Measurements from ENCODE around the gene NHLH1. TPM values are rescaled to one million over a fixed set of nuclear protein-coding genes. Genes with fewer than 3 reads are reported as not detected.

NHLH1 gene
- total and polyA plus RNA-seq, 10 of the 15 experiments (the other 5 are each of a cell fraction or from before 2014, with no cell fraction given), result 0.22 to 0.98 (median 0.43) TPM; not detected in 1

DNA sequence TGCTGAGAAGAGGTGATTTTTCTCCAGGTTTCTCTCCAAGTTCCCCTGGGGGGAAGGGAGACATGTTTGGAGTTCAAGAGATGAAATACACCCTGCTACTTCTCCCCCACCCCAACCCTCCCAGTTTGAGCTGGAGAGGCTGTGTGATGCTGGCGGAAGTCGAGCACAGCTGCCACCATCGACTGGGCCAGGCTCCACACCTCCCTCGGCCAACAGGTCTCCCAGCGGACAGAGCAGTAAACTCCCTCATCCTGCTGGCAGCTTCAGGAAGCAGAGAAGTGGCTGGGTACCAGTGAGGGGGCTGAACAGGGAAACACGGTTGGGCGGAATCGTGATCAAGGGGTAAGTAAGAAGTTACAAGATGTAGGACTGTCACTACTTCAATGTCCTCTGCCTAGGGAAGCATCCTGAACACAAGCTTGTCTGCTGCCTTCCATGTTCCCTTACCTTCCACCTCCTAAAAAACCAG is 6.6 kb upstream of the NHLH1 start (continued):
- TF ChIP-seq, protein P1, sequence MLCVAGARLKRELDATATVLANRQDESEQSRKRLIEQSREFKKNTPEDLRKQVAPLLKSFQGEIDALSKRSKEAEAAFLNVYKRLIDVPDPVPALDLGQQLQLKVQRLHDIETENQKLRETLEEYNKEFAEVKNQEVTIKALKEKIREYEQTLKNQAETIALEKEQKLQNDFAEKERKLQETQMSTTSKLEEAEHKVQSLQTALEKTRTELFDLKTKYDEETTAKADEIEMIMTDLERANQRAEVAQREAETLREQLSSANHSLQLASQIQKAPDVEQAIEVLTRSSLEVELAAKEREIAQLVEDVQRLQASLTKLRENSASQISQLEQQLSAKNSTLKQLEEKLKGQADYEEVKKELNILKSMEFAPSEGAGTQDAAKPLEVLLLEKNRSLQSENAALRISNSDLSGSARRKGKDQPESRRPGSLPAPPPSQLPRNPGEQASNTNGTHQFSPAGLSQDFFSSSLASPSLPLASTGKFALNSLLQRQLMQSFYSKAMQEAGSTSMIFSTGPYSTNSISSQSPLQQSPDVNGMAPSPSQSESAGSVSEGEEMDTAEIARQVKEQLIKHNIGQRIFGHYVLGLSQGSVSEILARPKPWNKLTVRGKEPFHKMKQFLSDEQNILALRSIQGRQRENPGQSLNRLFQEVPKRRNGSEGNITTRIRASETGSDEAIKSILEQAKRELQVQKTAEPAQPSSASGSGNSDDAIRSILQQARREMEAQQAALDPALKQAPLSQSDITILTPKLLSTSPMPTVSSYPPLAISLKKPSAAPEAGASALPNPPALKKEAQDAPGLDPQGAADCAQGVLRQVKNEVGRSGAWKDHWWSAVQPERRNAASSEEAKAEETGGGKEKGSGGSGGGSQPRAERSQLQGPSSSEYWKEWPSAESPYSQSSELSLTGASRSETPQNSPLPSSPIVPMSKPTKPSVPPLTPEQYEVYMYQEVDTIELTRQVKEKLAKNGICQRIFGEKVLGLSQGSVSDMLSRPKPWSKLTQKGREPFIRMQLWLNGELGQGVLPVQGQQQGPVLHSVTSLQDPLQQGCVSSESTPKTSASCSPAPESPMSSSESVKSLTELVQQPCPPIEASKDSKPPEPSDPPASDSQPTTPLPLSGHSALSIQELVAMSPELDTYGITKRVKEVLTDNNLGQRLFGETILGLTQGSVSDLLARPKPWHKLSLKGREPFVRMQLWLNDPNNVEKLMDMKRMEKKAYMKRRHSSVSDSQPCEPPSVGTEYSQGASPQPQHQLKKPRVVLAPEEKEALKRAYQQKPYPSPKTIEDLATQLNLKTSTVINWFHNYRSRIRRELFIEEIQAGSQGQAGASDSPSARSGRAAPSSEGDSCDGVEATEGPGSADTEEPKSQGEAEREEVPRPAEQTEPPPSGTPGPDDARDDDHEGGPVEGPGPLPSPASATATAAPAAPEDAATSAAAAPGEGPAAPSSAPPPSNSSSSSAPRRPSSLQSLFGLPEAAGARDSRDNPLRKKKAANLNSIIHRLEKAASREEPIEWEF (IDR thresholded peaks at IDR 0.05; ENCODE audit: insufficient replicate concordance, low read depth, low read length), result no peak
- TF ChIP-seq POLR2AphosphoS5 (IDR thresholded peaks at IDR 0.05; ENCODE audit: low read length), result no peak
- TF ChIP-seq EP300 (IDR thresholded peaks at IDR 0.05; ENCODE audit: borderline replicate concordance in 1 of 2, control insufficient read depth in 1 of 2, low read depth in 2 of 2, low read length in 2 of 2), result no peak
- TF ChIP-seq NRF1 (conservative IDR thresholded peaks at IDR 0.05; ENCODE audit: low read depth, low read length), result no peak
- TF ChIP-seq ASH2L (IDR thresholded peaks at IDR 0.05; ENCODE audit: borderline replicate concordance, low read depth), result no peak
- no peak for TF ChIP-seq MYC (IDR thresholded peaks at IDR 0.05; ENCODE audit: insufficient read depth, insufficient read length, insufficient replicate concordance, low read length, severe bottlenecking)
- no peak for TF ChIP-seq CBFB (IDR thresholded peaks at IDR 0.05; ENCODE audit: low read depth)
- TF ChIP-seq, protein P2, sequence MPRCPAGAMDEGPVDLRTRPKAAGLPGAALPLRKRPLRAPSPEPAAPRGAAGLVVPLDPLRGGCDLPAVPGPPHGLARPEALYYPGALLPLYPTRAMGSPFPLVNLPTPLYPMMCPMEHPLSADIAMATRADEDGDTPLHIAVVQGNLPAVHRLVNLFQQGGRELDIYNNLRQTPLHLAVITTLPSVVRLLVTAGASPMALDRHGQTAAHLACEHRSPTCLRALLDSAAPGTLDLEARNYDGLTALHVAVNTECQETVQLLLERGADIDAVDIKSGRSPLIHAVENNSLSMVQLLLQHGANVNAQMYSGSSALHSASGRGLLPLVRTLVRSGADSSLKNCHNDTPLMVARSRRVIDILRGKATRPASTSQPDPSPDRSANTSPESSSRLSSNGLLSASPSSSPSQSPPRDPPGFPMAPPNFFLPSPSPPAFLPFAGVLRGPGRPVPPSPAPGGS (IDR thresholded peaks at IDR 0.05; ENCODE audit: borderline replicate concordance, insufficient read depth, low read depth, low read length, poor library complexity, severe bottlenecking), result no peak
- TF ChIP-seq, protein P3, sequence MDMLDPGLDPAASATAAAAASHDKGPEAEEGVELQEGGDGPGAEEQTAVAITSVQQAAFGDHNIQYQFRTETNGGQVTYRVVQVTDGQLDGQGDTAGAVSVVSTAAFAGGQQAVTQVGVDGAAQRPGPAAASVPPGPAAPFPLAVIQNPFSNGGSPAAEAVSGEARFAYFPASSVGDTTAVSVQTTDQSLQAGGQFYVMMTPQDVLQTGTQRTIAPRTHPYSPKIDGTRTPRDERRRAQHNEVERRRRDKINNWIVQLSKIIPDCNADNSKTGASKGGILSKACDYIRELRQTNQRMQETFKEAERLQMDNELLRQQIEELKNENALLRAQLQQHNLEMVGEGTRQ (IDR thresholded peaks at IDR 0.05; ENCODE audit: borderline replicate concordance, low read depth, low read length), result no peak
